ENCODE results near the gene RNASE13.

- TF ChIP-seq CTCF (IDR thresholded peaks at IDR 0.05) (no peak), POLR2A (IDR thresholded peaks at IDR 0.05) (no peak), EP300 (IDR thresholded peaks at IDR 0.05) (no peak), POLR2AphosphoS5 (IDR thresholded peaks at IDR 0.05) (no peak)
These were observed 8.2 kb downstream of the RNASE13 start for GRCh38 chr14:21026274-21026987.
